Smooth muscle cell (in vitro differentiated cells): Measurements from ENCODE around the gene TBPL2. TPM values are rescaled to one million over a fixed set of nuclear protein-coding genes. Genes with fewer than 3 reads are reported as not detected.

Experiments used
- DNase-seq: peaks from one replicate; lab custom pipeline; 2025; ENCODE audit not compliant: unreplicated experiment; lab: John Stamatoyannopoulos, UW
- H2AFZ ChIP-seq: fragments of 200-600 bp; sonication (generic); 2 replicates; pipeline ENCODE4 v1.6.0; 2016; ENCODE audit warnings: antibody characterized with exemption, low read depth, mild to moderate bottlenecking
- H3F3A ChIP-seq: fragments of 200-600 bp; sonication (generic); 2 replicates; pipeline ENCODE4 v1.6.0; 2017; ENCODE audit warnings: antibody characterized with exemption, low read depth
- H3K27ac ChIP-seq: fragments of 200-600 bp; sonication (generic); 2 replicates; pipeline ENCODE4 v1.5.1; 2016; ENCODE audit warnings: low read depth, mild to moderate bottlenecking
- H3K27me3 ChIP-seq: fragments of 200-600 bp; sonication (generic); 2 replicates; pipeline ENCODE4 v1.6.1; 2016; ENCODE audit warnings: low read depth, mild to moderate bottlenecking
- H3K36me3 ChIP-seq: fragments of 200-600 bp; sonication (generic); 2 replicates; pipeline ENCODE4 v1.5.1; 2016; ENCODE audit warnings: low read depth
- H3K4me1 ChIP-seq: fragments of 200-600 bp; sonication (generic); 2 replicates; pipeline ENCODE4 v1.5.1; 2016; ENCODE audit warnings: low read depth
- H3K4me2 ChIP-seq: fragments of 200-600 bp; sonication (generic); 2 replicates; pipeline ENCODE4 v1.6.0; 2016; ENCODE audit warnings: mild to moderate bottlenecking
- H3K4me3 ChIP-seq: fragments of 200-600 bp; sonication (generic); 2 replicates; pipeline ENCODE4 v1.5.1; 2016; ENCODE audit warnings: mild to moderate bottlenecking
- H3K79me2 ChIP-seq: fragments of 200-600 bp; sonication (generic); 2 replicates; pipeline ENCODE4 v1.6.0; 2016; ENCODE audit warnings: low read depth, mild to moderate bottlenecking
- H3K9ac ChIP-seq: fragments of 200-600 bp; sonication (generic); 2 replicates; pipeline ENCODE4 v1.6.0; 2016; ENCODE audit warnings: low read depth
- H3K9me3 ChIP-seq: fragments of 200-600 bp; sonication (generic); replicated peaks from 2 replicates; pipeline ENCODE4 v1.5.1; 2016; ENCODE audit warnings: low read depth
- H4K20me1 ChIP-seq: fragments of 200-600 bp; sonication (generic); 2 replicates; pipeline ENCODE4 v1.6.0; 2016; ENCODE audit warnings: low read depth
- WGBS: methylation state at CpG from one replicate; pipeline ENCODE4 v1.1.7; 2016; ENCODE audit warnings: low lambda C conversion rate; 5-methylcytosine and 5-hydroxymethylcytosine counted together
- polyA plus RNA-seq: library from polyadenylated mRNA; unstranded; fragments of >200 nt; fragmentation: Nextera tagmentation; extraction: Ambion mirVana; gene quantifications from 2 replicates; pipeline ENCODE4 v1.2.1, GENCODE V29; 2016
- total RNA-seq: library from RNA; depleted of rRNA; stranded (reverse); fragments of >200 nt; gene quantifications from 2 replicates; pipeline ENCODE4 v1.2.3, GENCODE V29; 2014
- TF ChIP-seq, protein P1 (sequence below): fragments of 200-600 bp; sonication (generic); IDR thresholded peaks from 2 replicates; pipeline ENCODE4 v1.5.1; 2017; ENCODE audit warnings: borderline replicate concordance, mild to moderate bottlenecking, antibody characterized with exemption; ENCODE audit not compliant: insufficient read depth, poor library complexity, severe bottlenecking

The TBPL2 gene
- total and polyA plus RNA-seq, 2 experiments from 2014 or later, result not detected

GRCh38 chr14:55411426-55412389, 28.7 kb downstream of the TBPL2 start, which contains the start of gene ATG14:
TSS of gene ATG14 (minus strand) at chr14:55411830. CDS start at chr14:55411822, 8 bp downstream.
- peak within 1 kb of the TSS; percentile 91 for H3K27ac ChIP-seq
- no peaks in the 10 kb centered on the region for H3K9me3 ChIP-seq
- H3K27me3 ChIP-seq, result peaks cover 22% of the 10 kb centered on the region
- DNase-seq, result peak; percentile 51
- H3K4me1 ChIP-seq, result peaks cover 19% of the 10 kb centered on the region
- H3K4me3 ChIP-seq, result peak within 1 kb of the TSS; percentile 97
- TF ChIP-seq, protein P1, sequence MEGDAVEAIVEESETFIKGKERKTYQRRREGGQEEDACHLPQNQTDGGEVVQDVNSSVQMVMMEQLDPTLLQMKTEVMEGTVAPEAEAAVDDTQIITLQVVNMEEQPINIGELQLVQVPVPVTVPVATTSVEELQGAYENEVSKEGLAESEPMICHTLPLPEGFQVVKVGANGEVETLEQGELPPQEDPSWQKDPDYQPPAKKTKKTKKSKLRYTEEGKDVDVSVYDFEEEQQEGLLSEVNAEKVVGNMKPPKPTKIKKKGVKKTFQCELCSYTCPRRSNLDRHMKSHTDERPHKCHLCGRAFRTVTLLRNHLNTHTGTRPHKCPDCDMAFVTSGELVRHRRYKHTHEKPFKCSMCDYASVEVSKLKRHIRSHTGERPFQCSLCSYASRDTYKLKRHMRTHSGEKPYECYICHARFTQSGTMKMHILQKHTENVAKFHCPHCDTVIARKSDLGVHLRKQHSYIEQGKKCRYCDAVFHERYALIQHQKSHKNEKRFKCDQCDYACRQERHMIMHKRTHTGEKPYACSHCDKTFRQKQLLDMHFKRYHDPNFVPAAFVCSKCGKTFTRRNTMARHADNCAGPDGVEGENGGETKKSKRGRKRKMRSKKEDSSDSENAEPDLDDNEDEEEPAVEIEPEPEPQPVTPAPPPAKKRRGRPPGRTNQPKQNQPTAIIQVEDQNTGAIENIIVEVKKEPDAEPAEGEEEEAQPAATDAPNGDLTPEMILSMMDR, result no peak
- no peaks in the 10 kb centered on the region for H3F3A ChIP-seq
- H3K79me2 ChIP-seq, result peaks cover 33% of the 10 kb centered on the region
- H3K36me3 ChIP-seq, result no peaks in the 10 kb centered on the region
- peak within 1 kb of the TSS; percentile 99 for H3K4me2 ChIP-seq
- WGBS, result 5% methylated on average over 56 of the region's 57 CpGs
- H2AFZ ChIP-seq, result peak within 1 kb of the TSS; percentile 99
- no peaks in the 10 kb centered on the region for H4K20me1 ChIP-seq
- peak within 1 kb of the TSS; percentile 99 for H3K9ac ChIP-seq

- peaks cover 19% of the 10 kb centered on the region for H3K4me1 ChIP-seq
- no peaks in the 10 kb centered on the region for H3K36me3 ChIP-seq
- no peaks in the 10 kb centered on the region for H3F3A ChIP-seq
- H2AFZ ChIP-seq, result peak overlapping the region; percentile 99
- H3K79me2 ChIP-seq, result peaks cover 33% of the 10 kb centered on the region
- TF ChIP-seq, protein P1, result no peak
- no peak for DNase-seq
- peak overlapping the region; percentile 91 for H3K27ac ChIP-seq
- H3K9ac ChIP-seq, result peak overlapping the region; percentile 99
- H3K4me2 ChIP-seq, result peak overlapping the region; percentile 99
- peak overlapping the region; percentile 97 for H3K4me3 ChIP-seq
- no peaks in the 10 kb centered on the region for H3K9me3 ChIP-seq
- WGBS, result 34% methylated on average over 4 of the region's 4 CpGs
- H3K27me3 ChIP-seq, result peaks cover 14% of the 10 kb centered on the region
- H4K20me1 ChIP-seq, result no peaks in the 10 kb centered on the region
Measured at GRCh38 chr14:55410876-55411275, 29.5 kb downstream of the TBPL2 start.

GRCh38 chr14:55404173-55404854, 36.1 kb downstream of the TBPL2 start:
- H3F3A ChIP-seq, result no peaks in the 10 kb centered on the region
- peaks cover 16% of the 10 kb centered on the region for H4K20me1 ChIP-seq
- H2AFZ ChIP-seq, result no peak overlapping the region
- H3K4me3 ChIP-seq, result no peak overlapping the region
- H3K79me2 ChIP-seq, result peaks cover 49% of the 10 kb centered on the region
- no peak for DNase-seq
- no peaks in the 10 kb centered on the region for H3K4me1 ChIP-seq
- no peaks in the 10 kb centered on the region for H3K27me3 ChIP-seq
- H3K27ac ChIP-seq, result no peak overlapping the region
- no peak overlapping the region for H3K4me2 ChIP-seq
- no peaks in the 10 kb centered on the region for H3K9me3 ChIP-seq
- no peaks in the 10 kb centered on the region for H3K36me3 ChIP-seq
- WGBS, result 87% methylated on average over 5 of the region's 5 CpGs
- TF ChIP-seq, protein P1, result no peak
- no peak overlapping the region for H3K9ac ChIP-seq
